ENCODE results near the gene RAB12.
"Not testable (repeated sequence)": the region's sequence is repeated elsewhere in the genome, so short reads cannot be mapped to it uniquely, and the experiment has no call there.

The RAB12 gene

GRCh38 chr18:8614875-8615274, 5.6 kb downstream of the RAB12 start:
- DNase-seq, result no peak

- peak; percentile 89 for DNase-seq
Measured at GRCh38 chr18:8615397-8616027, 6.3 kb downstream of the RAB12 start.

GRCh38 chr18:8616028-8616401, 6.8 kb downstream of the RAB12 start:
- peak; percentile 78 for DNase-seq

GRCh38 chr18:8617907-8618306, 8.7 kb downstream of the RAB12 start:
- no peak for DNase-seq

- no peak for DNase-seq
Measured at GRCh38 chr18:8619041-8619440, 9.8 kb downstream of the RAB12 start.

- DNase-seq, result no peak
Measured at GRCh38 chr18:8619835-8620577, 10.8 kb downstream of the RAB12 start.

- DNase-seq, result no peak
Measured at GRCh38 chr18:8620845-8621244, 11.6 kb downstream of the RAB12 start.

GRCh38 chr18:8622625-8623024, 13.4 kb downstream of the RAB12 start:
- not testable (repeated sequence) for DNase-seq

GRCh38 chr18:8623549-8624106, 14.4 kb downstream of the RAB12 start:
- DNase-seq, result no peak

- DNase-seq, result no peak
Measured at GRCh38 chr18:8625461-8626092, 16.3 kb downstream of the RAB12 start.

GRCh38 chr18:8626414-8627106, 17.3 kb downstream of the RAB12 start:
- no peak for DNase-seq

- no peak for DNase-seq
Measured at GRCh38 chr18:8627107-8627472, 17.9 kb downstream of the RAB12 start.

GRCh38 chr18:8627540-8627939, 18.3 kb downstream of the RAB12 start:
- DNase-seq, result no peak

- DNase-seq, result no peak
Measured at GRCh38 chr18:8629602-8630001, 20.4 kb downstream of the RAB12 start.

GRCh38 chr18:8630546-8630945, 21.3 kb downstream of the RAB12 start:
- no peak for DNase-seq

GRCh38 chr18:8631265-8631664, 22.0 kb downstream of the RAB12 start:
- DNase-seq, result no peak

GRCh38 chr18:8632386-8632785, 23.1 kb downstream of the RAB12 start:
- no peak for DNase-seq

GRCh38 chr18:8634508-8634907, 25.3 kb downstream of the RAB12 start:
- DNase-seq, result no peak

- no peak for DNase-seq
Measured at GRCh38 chr18:8635087-8635486, 25.9 kb downstream of the RAB12 start.

GRCh38 chr18:8639762-8640161, 30.5 kb downstream of the RAB12 start:
- no peak for DNase-seq

- no peak for DNase-seq
Measured at GRCh38 chr18:8643326-8643878, 34.2 kb downstream of the RAB12 start.

GRCh38 chr18:8647359-8647758, 38.1 kb downstream of the RAB12 start:
- DNase-seq, result not testable (repeated sequence)
